ENCODE data around the gene MCF2L. TPM values are rescaled to one million over a fixed set of nuclear protein-coding genes. Genes with fewer than 3 reads are reported as not detected.

Gene MCF2L
- total RNA-seq, 2 experiments from 2014 or later, result 13.0 to 13.5 TPM

DNA sequence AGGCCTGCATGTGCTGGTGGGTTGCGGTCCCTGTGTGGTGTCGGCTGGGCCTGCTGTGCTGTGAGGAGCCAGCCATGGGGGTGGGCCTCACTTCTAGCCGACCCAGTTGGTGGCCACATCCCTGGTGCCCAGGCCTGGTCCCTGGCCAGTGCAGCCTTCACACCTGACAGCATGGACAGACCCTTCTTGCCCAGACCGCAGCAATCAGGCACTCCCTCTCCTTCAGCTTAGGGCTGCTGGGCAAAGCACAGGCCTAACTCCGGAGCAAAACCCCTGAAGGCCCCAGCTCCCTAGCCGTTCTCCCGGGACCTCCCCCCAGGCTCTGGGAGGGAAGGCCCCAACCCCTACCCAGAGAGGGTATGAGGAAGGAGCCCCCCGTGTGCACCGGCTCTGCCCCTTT lies 6.6 kb upstream of the MCF2L start:
- Mint-ChIP-seq H3K27me3 (no peaks in the 10 kb centered on the region), H3K4me1 (ENCODE audit: low read depth) (peaks cover 7% of the 10 kb centered on the region), H3K27ac (no peak overlapping the region), H3K4me3 (no peak overlapping the region), H3K36me3 (ENCODE audit: low read depth) (no peaks in the 10 kb centered on the region), H3K9me3 (no peaks in the 10 kb centered on the region)
- H3K27me3 ChIP-seq (ENCODE audit: control insufficient read depth in 1 of 2, insufficient read depth in 2 of 2, low read length in 2 of 2), result no peaks in the 10 kb centered on the region
- no peak for DNase-seq
- intact Hi-C loops (cut with DNase I, micrococcal nuclease), result no loop called here
- H3K27ac ChIP-seq (ENCODE audit: low read depth in 1 of 2, low read length in 2 of 2), result no peak overlapping the region
- TF ChIP-seq, protein P1, sequence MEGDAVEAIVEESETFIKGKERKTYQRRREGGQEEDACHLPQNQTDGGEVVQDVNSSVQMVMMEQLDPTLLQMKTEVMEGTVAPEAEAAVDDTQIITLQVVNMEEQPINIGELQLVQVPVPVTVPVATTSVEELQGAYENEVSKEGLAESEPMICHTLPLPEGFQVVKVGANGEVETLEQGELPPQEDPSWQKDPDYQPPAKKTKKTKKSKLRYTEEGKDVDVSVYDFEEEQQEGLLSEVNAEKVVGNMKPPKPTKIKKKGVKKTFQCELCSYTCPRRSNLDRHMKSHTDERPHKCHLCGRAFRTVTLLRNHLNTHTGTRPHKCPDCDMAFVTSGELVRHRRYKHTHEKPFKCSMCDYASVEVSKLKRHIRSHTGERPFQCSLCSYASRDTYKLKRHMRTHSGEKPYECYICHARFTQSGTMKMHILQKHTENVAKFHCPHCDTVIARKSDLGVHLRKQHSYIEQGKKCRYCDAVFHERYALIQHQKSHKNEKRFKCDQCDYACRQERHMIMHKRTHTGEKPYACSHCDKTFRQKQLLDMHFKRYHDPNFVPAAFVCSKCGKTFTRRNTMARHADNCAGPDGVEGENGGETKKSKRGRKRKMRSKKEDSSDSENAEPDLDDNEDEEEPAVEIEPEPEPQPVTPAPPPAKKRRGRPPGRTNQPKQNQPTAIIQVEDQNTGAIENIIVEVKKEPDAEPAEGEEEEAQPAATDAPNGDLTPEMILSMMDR (IDR thresholded peaks at IDR 0.05), result no peak
- H3K36me3 ChIP-seq (ENCODE audit: insufficient read depth, low read length), result no peaks in the 10 kb centered on the region
- POLR2A ChIA-PET, result no interaction called here
- no peaks in the 10 kb centered on the region for H3K9me3 ChIP-seq (ENCODE audit: control insufficient read depth in 1 of 2, insufficient read depth in 1 of 2, low read length in 2 of 2)
- H3K4me1 ChIP-seq (ENCODE audit: insufficient read depth, low read length), result no peaks in the 10 kb centered on the region
- no peak for ATAC-seq (ENCODE audit: poor library complexity)
- CTCF ChIA-PET, result no interaction called here
- H3K4me3 ChIP-seq (ENCODE audit: low read length), result no peak overlapping the region

DNA sequence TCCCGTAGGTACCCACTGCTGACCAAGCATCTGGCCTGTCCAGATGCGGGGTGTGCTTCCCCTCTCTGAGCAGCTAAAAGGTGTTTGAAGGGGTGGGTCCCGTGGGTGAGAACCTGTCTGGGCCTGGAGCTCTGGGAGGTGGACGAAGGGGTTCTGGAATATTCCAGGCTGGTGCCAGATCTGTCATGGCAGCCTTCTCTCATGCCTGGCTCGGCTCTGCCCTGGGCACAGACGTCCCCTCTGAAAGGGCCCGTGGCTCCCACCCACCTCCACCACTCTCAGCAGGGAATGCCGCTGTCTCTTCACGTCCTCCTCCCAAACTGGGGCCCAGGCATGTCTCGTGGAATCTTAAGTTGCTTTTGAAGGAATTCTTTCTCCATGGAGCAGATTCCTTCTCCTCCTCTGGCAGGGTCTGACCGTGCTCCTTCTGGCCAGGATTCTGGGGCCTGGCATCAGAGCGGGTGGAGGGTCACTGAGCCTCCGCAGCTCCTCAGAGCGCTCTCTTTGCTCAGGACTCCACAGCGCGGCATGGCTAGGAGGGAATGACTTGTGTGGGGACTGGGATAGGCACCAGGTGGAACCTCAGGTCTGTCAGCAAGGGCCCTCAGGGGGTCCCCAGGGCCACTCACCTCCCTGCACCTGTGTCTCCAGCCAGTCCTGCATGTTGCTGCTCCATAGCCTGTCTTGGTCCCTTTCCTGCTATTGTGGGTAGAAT lies 5.9 kb upstream of the MCF2L start:
- Histone ChIP-seq H3K36me3 (ENCODE audit: insufficient read depth, low read length) (no peaks in the 10 kb centered on the region), H3K27ac (ENCODE audit: low read depth in 1 of 2, low read length in 2 of 2) (no peak overlapping the region), H3K4me1 (ENCODE audit: insufficient read depth, low read length) (peaks cover 5% of the 10 kb centered on the region), H3K9me3 (ENCODE audit: control insufficient read depth in 1 of 2, insufficient read depth in 1 of 2, low read length in 2 of 2) (no peaks in the 10 kb centered on the region), H3K27me3 (ENCODE audit: control insufficient read depth in 1 of 2, insufficient read depth in 2 of 2, low read length in 2 of 2) (no peaks in the 10 kb centered on the region), H3K4me3 (ENCODE audit: low read length) (no peak overlapping the region)
- no peak for DNase-seq
- intact Hi-C loops (cut with DNase I, micrococcal nuclease), result no loop called here
- H3K36me3 Mint-ChIP-seq (ENCODE audit: low read depth), result no peaks in the 10 kb centered on the region
- ChIA-PET POLR2A (no interaction called here), CTCF (no interaction called here)
- H3K27me3 Mint-ChIP-seq, result no peaks in the 10 kb centered on the region
- no peak overlapping the region for H3K4me3 Mint-ChIP-seq
- no peak for ATAC-seq (ENCODE audit: poor library complexity)
- TF ChIP-seq, protein P1 (IDR thresholded peaks at IDR 0.05), result no peak
- no peaks in the 10 kb centered on the region for H3K9me3 Mint-ChIP-seq
- H3K27ac Mint-ChIP-seq, result no peak overlapping the region
- H3K4me1 Mint-ChIP-seq (ENCODE audit: low read depth), result peaks cover 12% of the 10 kb centered on the region

DNA sequence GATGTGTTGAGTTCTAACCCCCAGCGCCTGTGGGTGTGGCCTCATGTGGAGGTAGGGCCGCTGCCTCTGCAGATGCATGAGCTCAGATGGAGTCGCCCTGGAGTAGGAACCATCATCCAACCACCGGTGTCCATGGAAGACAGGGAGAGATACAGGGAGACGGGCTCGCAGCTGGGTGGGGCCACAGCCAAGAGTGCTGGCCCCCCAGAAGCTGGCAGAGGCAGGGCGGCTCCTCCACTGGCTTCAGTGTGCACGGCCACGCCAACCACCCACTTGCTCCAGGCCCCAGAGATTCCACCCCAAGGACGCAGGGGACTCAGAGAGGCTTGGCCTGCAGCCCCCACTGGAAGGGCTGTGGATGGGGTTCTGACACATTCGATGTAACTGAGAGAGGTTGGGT lies 5.4 kb upstream of the MCF2L start:
- H3K4me1 ChIP-seq (ENCODE audit: insufficient read depth, low read length), result peaks cover 9% of the 10 kb centered on the region
- Mint-ChIP-seq H3K27me3 (no peaks in the 10 kb centered on the region), H3K27ac (no peak overlapping the region), H3K9me3 (no peaks in the 10 kb centered on the region), H3K4me1 (ENCODE audit: low read depth) (peaks cover 14% of the 10 kb centered on the region), H3K36me3 (ENCODE audit: low read depth) (no peaks in the 10 kb centered on the region), H3K4me3 (no peak overlapping the region)
- ATAC-seq (ENCODE audit: poor library complexity) (no peak), DNase-seq (no peak)
- no peak overlapping the region for H3K4me3 ChIP-seq (ENCODE audit: low read length)
- H3K27me3 ChIP-seq (ENCODE audit: control insufficient read depth in 1 of 2, insufficient read depth in 2 of 2, low read length in 2 of 2), result no peaks in the 10 kb centered on the region
- H3K27ac ChIP-seq (ENCODE audit: low read depth in 1 of 2, low read length in 2 of 2), result no peak overlapping the region
- CTCF ChIA-PET, result no interaction called here
- H3K36me3 ChIP-seq (ENCODE audit: insufficient read depth, low read length), result no peaks in the 10 kb centered on the region
- TF ChIP-seq, protein P1 (IDR thresholded peaks at IDR 0.05), result no peak
- intact Hi-C loops (cut with DNase I, micrococcal nuclease), result no loop called here
- POLR2A ChIA-PET, result no interaction called here
- no peaks in the 10 kb centered on the region for H3K9me3 ChIP-seq (ENCODE audit: control insufficient read depth in 1 of 2, insufficient read depth in 1 of 2, low read length in 2 of 2)

All from CD4-positive, alpha-beta T cell (primary cell).